H9 (cell line): Measurements from ENCODE around the gene IQCN. TPM values are rescaled to one million over a fixed set of nuclear protein-coding genes. Genes with fewer than 3 reads are reported as not detected.
A peak's percentile ranks its signal among the peaks of the same experiment; 100 is the strongest.

Source experiments
- DNase-seq: peaks from one replicate; pipeline ENCODE4 v3.0.0-alpha.2; 2017
- H2AFZ ChIP-seq: one replicate; pipeline ENCODE4 v1.6.1; 2013; ENCODE audit warnings: mild to moderate bottlenecking, low read length, control low read depth, moderate library complexity
- H2AK5ac ChIP-seq: 2 replicates; pipeline ENCODE4 v1.6.1; 2013; ENCODE audit warnings: low read length, control low read depth, mixed read lengths; ENCODE audit not compliant: insufficient read length
- H2BK120ac ChIP-seq: one replicate; pipeline ENCODE4 v1.6.1; 2013; ENCODE audit warnings: low read depth, mild to moderate bottlenecking, low read length, control low read depth, inconsistent platforms; ENCODE audit not compliant: poor library complexity, severe bottlenecking
- H2BK12ac ChIP-seq: 2 replicates; pipeline ENCODE4 v1.6.1; 2013; ENCODE audit warnings: low read length, control low read depth, mixed read lengths, low read depth; ENCODE audit not compliant: insufficient read length
- H2BK15ac ChIP-seq: 2 replicates; pipeline ENCODE4 v1.6.1; 2013; ENCODE audit warnings: low read depth, low read length, control low read depth
- H2BK20ac ChIP-seq: one replicate; pipeline ENCODE4 v1.6.1; 2013; ENCODE audit warnings: low read depth, mild to moderate bottlenecking, low read length, control low read depth, inconsistent platforms; ENCODE audit not compliant: poor library complexity, severe bottlenecking
- H2BK5ac ChIP-seq: 2 replicates; pipeline ENCODE4 v1.6.1; 2013; ENCODE audit warnings: low read length, control low read depth, mixed read lengths; ENCODE audit not compliant: insufficient read length
- H3K14ac ChIP-seq: 2 replicates; pipeline ENCODE4 v1.6.1; 2013; ENCODE audit warnings: low read length, control low read depth; ENCODE audit not compliant: insufficient read depth
- H3K18ac ChIP-seq: 2 replicates; pipeline ENCODE4 v1.6.1; 2013; ENCODE audit warnings: low read depth, mild to moderate bottlenecking, mixed read lengths, low read length, control low read depth; ENCODE audit not compliant: insufficient read length
- H3K23ac ChIP-seq: 2 replicates; pipeline ENCODE4 v1.6.1; 2013; ENCODE audit warnings: low read length, control low read depth, mixed read lengths, low read depth; ENCODE audit not compliant: insufficient read length
- H3K23me2 ChIP-seq: 2 replicates; pipeline ENCODE4 v1.6.1; 2013; ENCODE audit warnings: low read depth, mild to moderate bottlenecking, mixed read lengths, low read length, control low read depth; ENCODE audit not compliant: insufficient read length, poor library complexity, severe bottlenecking
- H3K27ac ChIP-seq: 2 replicates; pipeline ENCODE4 v1.5.1; 2013; ENCODE audit warnings: low read length, control low read depth, mixed read lengths, low read depth; ENCODE audit not compliant: insufficient read length
- H3K27me3 ChIP-seq: 2 replicates; pipeline ENCODE4 v1.6.1; 2013; ENCODE audit warnings: low read length, control low read depth, inconsistent platforms; ENCODE audit not compliant: insufficient read depth
- H3K4ac ChIP-seq: 2 replicates; pipeline ENCODE4 v1.6.1; 2013; ENCODE audit warnings: low read depth, mild to moderate bottlenecking, control low read depth, inconsistent platforms, low read length, moderate library complexity
- H3K4me1 ChIP-seq: 2 replicates; pipeline ENCODE4 v1.6.1; 2013; ENCODE audit warnings: low read length, control low read depth, inconsistent platforms; ENCODE audit not compliant: insufficient read depth
- H3K4me2 ChIP-seq: 2 replicates; pipeline ENCODE4 v1.6.1; 2013; ENCODE audit warnings: low read length, control low read depth, mixed read lengths; ENCODE audit not compliant: insufficient read length, insufficient read depth
- H3K56ac ChIP-seq: 2 replicates; pipeline ENCODE4 v1.6.1; 2013; ENCODE audit warnings: low read depth, mild to moderate bottlenecking, mixed read lengths, low read length, control low read depth; ENCODE audit not compliant: insufficient read length
- H3K79me1 ChIP-seq: 2 replicates; pipeline ENCODE4 v1.6.1; 2013; ENCODE audit warnings: low read depth, mild to moderate bottlenecking, moderate library complexity, low read length, control low read depth, inconsistent platforms; ENCODE audit not compliant: insufficient read depth, poor library complexity, severe bottlenecking
- H3K79me2 ChIP-seq: 2 replicates; pipeline ENCODE4 v1.6.1; 2013; ENCODE audit warnings: low read length, control low read depth, inconsistent platforms; ENCODE audit not compliant: insufficient read depth
- H3K9ac ChIP-seq: 2 replicates; pipeline ENCODE4 v1.6.1; 2013; ENCODE audit warnings: low read length, control low read depth, mixed read lengths; ENCODE audit not compliant: insufficient read length; ENCODE audit errors: extremely low read depth
- H3K9me3 ChIP-seq: one replicate; pipeline ENCODE4 v1.6.1; 2013; ENCODE audit warnings: low read depth, low read length, inconsistent platforms; ENCODE audit not compliant: control insufficient read depth
- H3T11ph ChIP-seq: one replicate; pipeline ENCODE4 v1.6.1; 2013; ENCODE audit warnings: mild to moderate bottlenecking, low read length, control low read depth, inconsistent platforms
- H4K20me1 ChIP-seq: one replicate; pipeline ENCODE4 v1.6.1; 2013; ENCODE audit not compliant: control insufficient read depth, insufficient read length, insufficient read depth
- H4K5ac ChIP-seq: 2 replicates; pipeline ENCODE4 v1.6.1; 2013; ENCODE audit warnings: low read depth, mild to moderate bottlenecking, mixed read lengths, low read length, control low read depth; ENCODE audit not compliant: insufficient read length
- H4K8ac ChIP-seq: replicated peaks from 2 replicates; pipeline ENCODE4 v1.6.1; 2013; ENCODE audit warnings: low read length, control low read depth, mixed read lengths, low read depth; ENCODE audit not compliant: insufficient read length
- H4K91ac ChIP-seq: 2 replicates; pipeline ENCODE4 v1.6.1; 2013; ENCODE audit warnings: low read depth, mild to moderate bottlenecking, moderate library complexity, mixed read lengths, low read length, control low read depth; ENCODE audit not compliant: insufficient read length
- H3K27ac Mint-ChIP-seq, 3 experiments: 2 replicates in 2 of 3; 3 replicates in 1 of 3; pipeline ENCODE4 v1.8.0; 2020 to 2021; ENCODE audit warnings: mixed read lengths in 3 of 3, mild to moderate bottlenecking in 1 of 3, moderate library complexity in 1 of 3
- H3K27me3 Mint-ChIP-seq: 2 replicates; pipeline ENCODE4 v1.8.0; 2021; ENCODE audit warnings: low read depth, mild to moderate bottlenecking, moderate library complexity, mixed read lengths
- H3K36me3 Mint-ChIP-seq, 3 experiments: 2 replicates in 2 of 3; 3 replicates in 1 of 3; pipeline ENCODE4 v1.8.0; 2020 to 2021; ENCODE audit warnings: low read depth in 3 of 3, mixed read lengths in 3 of 3; ENCODE audit not compliant: insufficient read depth in 1 of 3
- H3K4me1 Mint-ChIP-seq, 2 experiments: 2 replicates each; pipeline ENCODE4 v1.8.0; 2020; ENCODE audit warnings: mixed read lengths in 2 of 2
- H3K4me3 Mint-ChIP-seq, 2 experiments: 2 replicates in 1 of 2; 3 replicates in 1 of 2; pipeline ENCODE4 v1.8.0; 2020 to 2021; ENCODE audit warnings: mild to moderate bottlenecking in 2 of 2, mixed read lengths in 2 of 2, moderate library complexity in 1 of 2
- H3K9me3 Mint-ChIP-seq, 2 experiments: 2 replicates in 1 of 2; 3 replicates in 1 of 2; pipeline ENCODE4 v1.8.0; 2020; ENCODE audit warnings: mild to moderate bottlenecking in 2 of 2, mixed read lengths in 2 of 2, moderate library complexity in 1 of 2
- WGBS: extraction: QIAGEN DNeasy Blood & Tissue Kit; methylation state at CpG from one replicate; pipeline ENCODE4 v1.1.7; 2013; ENCODE audit warnings: missing lambda C conversion rate, low lambda C conversion rate, mixed read lengths; ENCODE audit not compliant: insufficient read length; ENCODE audit errors: extremely low coverage; 5-methylcytosine and 5-hydroxymethylcytosine counted together
- total RNA-seq: library from RNA; stranded (reverse); gene quantifications from 2 replicates; pipeline ENCODE4 v1.2.1, GENCODE V29; 2021
- TF ChIP-seq, protein P1 (sequence below): fragments of 200-600 bp; sonication (generic); conservative IDR thresholded peaks from 3 replicates; pipeline ENCODE4 v1.8.0; 2021; ENCODE audit warnings: antibody characterized with exemption, mild to moderate bottlenecking

Gene IQCN
- total RNA-seq, 1 experiment from 2014 or later = 0.39 TPM

GRCh38 chr19:18306209-18306887 lies 32.1 kb upstream of the IQCN start:
- Mint-ChIP-seq H3K27ac (peak overlapping the region in 1 of 3 experiments; percentile 83; a peak in 2 of 7 replicates), H3K4me3 (no peak overlapping the region), H3K9me3 (no peaks in the 10 kb centered on the region), H3K4me1 (peaks cover 26 to 39% of the 10 kb centered on the region in 2 experiments), H3K36me3 (peaks cover 18 to 43% (median 41%) of the 10 kb centered on the region in 3 experiments), H3K27me3 (no peaks in the 10 kb centered on the region)
- H3K9ac ChIP-seq = no peak overlapping the region
- no peak overlapping the region for H2AFZ ChIP-seq
- no peak overlapping the region for H3K18ac ChIP-seq
- no peaks in the 10 kb centered on the region for H3K79me1 ChIP-seq
- H4K20me1 ChIP-seq = no peaks in the 10 kb centered on the region
- peaks cover 3% of the 10 kb centered on the region; the same call in 1 of the 2 replicates for H3K4me1 ChIP-seq
- H4K8ac ChIP-seq = no peak overlapping the region
- TF ChIP-seq, protein P1, sequence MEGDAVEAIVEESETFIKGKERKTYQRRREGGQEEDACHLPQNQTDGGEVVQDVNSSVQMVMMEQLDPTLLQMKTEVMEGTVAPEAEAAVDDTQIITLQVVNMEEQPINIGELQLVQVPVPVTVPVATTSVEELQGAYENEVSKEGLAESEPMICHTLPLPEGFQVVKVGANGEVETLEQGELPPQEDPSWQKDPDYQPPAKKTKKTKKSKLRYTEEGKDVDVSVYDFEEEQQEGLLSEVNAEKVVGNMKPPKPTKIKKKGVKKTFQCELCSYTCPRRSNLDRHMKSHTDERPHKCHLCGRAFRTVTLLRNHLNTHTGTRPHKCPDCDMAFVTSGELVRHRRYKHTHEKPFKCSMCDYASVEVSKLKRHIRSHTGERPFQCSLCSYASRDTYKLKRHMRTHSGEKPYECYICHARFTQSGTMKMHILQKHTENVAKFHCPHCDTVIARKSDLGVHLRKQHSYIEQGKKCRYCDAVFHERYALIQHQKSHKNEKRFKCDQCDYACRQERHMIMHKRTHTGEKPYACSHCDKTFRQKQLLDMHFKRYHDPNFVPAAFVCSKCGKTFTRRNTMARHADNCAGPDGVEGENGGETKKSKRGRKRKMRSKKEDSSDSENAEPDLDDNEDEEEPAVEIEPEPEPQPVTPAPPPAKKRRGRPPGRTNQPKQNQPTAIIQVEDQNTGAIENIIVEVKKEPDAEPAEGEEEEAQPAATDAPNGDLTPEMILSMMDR = no peak
- no peak overlapping the region for H2AK5ac ChIP-seq
- no peak overlapping the region for H3K23ac ChIP-seq
- H3K9me3 ChIP-seq = no peaks in the 10 kb centered on the region
- WGBS = no CpG with 5 or more reads among the region's 26 CpGs
- H2BK20ac ChIP-seq = no peak overlapping the region
- DNase-seq = no peak
- no peak overlapping the region for H4K91ac ChIP-seq
- no peak overlapping the region for H3K56ac ChIP-seq
- no peak overlapping the region for H2BK120ac ChIP-seq
- H3T11ph ChIP-seq = no peak overlapping the region
- no peaks in the 10 kb centered on the region for H3K79me2 ChIP-seq
- no peak overlapping the region for H3K14ac ChIP-seq
- H2BK15ac ChIP-seq = no peak overlapping the region
- no peak overlapping the region for H3K4ac ChIP-seq
- H2BK12ac ChIP-seq = no peak overlapping the region
- H3K27ac ChIP-seq = no peak overlapping the region
- H4K5ac ChIP-seq = no peak overlapping the region
- H3K23me2 ChIP-seq = peaks cover 3% of the 10 kb centered on the region
- no peaks in the 10 kb centered on the region for H3K27me3 ChIP-seq
- no peak overlapping the region for H3K4me2 ChIP-seq
- H2BK5ac ChIP-seq = no peak overlapping the region
